Activated T-cell treated with anti-CD3 and anti-CD28 coated beads for 48 hours (primary cell): Measurements from ENCODE around the gene PIP4K2A.

Experiments
- DNase-seq: peaks from one replicate; pipeline ENCODE4 v3.0.0-alpha.2; 2020; ENCODE audit warnings: low read depth

PIP4K2A gene

DNA sequence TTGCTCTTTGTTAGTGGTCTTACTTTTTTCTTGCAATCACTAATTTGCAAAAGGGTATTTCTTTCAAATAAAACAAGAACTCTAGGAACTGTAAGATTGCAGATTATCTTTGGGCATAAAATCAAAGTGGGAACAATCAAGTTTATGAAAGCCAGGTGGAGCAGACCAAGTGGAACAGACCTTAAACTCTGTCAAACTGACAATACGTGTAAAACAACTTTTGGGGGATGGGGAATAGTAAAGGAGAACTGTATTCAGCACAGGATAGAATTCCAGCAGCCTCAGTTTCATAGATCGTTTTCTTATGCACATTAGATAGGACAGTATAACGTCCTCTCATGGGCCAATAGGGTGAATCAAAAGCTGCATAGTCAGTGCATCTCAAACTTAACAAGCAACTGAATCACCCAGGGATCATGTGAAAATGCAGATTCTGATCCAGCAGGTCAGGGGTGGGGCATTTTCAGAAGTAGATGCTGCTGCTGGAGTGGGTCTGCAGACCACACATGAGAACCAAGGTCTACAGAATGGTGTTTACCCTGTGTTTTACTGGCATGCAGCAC is 120.7 kb downstream of the PIP4K2A start:
- no peak for DNase-seq

- DNase-seq = no peak
Measured at GRCh38 chr10:22593026-22593425, 121.4 kb downstream of the PIP4K2A start.

DNA sequence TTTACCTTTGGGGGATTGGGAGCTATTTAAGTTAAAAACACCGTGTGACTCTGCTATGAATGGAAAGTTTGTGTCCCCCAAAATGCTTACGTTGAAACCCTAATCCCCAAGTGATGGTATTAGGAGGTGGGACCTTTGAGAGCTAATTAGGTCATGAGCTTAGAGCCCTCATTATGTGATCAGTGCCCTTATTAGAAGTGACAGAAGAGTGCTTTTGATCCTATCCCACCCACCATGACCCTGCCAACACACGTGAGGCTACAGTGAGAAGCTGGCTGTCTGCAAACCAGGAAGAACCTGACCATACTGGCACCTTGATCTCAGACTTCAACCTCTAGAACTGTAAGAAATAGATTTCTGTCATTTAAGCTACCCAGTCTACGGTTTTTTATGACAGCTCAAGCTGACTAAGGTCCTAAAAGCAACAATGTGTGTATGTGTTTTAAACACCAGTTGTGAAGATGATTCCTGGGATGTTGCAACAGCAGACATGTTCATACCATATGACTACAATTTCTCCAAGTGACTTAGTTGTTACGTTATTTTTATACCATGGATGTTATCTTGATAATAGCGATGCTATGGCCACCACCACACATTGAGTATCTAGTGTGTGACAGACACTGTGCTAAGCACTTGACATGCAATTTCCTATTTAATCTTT is 124.4 kb downstream of the PIP4K2A start:
- DNase-seq = no peak

DNA sequence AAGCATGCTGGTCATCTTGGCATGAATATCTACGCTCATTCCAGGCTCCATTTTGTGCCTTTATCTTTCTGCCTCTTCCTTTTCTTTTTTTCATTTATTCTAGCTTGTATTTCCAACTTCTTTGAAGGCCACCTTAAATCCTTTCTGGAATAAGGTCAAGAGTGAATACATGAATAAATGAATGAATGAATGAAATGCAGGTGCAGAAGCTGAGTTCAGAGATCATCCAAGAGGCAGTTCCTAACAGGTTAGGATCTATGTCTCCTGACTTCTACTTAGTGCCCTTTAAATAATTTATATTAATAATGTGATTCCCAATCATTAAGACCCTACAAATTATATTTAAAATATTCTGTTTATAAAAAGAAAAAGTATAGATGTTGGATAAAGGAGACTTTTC is 125.9 kb downstream of the PIP4K2A start:
- no peak for DNase-seq

DNA sequence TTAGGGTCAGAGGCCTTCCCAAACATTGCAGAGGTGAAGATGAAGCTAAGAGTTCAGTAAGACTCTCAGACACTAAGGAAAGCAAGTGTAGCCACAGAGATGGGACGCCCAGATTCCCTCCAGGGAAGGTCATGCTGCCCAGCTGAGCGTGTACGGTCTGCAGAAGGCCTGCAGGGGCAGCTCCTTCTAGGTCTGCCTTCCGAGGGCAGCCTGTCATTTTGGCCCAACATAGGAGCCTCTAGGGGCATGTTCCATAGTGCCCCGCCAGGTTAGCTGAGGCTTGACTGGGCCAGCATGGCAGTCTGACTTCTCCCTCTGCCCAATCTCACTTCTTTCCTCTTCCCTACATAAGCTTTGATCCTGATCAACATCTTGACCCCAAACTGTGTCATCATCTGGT is 130.7 kb downstream of the PIP4K2A start:
- no peak for DNase-seq

- no peak for DNase-seq
Measured at GRCh38 chr10:22581461-22581860, 132.9 kb downstream of the PIP4K2A start.

DNA sequence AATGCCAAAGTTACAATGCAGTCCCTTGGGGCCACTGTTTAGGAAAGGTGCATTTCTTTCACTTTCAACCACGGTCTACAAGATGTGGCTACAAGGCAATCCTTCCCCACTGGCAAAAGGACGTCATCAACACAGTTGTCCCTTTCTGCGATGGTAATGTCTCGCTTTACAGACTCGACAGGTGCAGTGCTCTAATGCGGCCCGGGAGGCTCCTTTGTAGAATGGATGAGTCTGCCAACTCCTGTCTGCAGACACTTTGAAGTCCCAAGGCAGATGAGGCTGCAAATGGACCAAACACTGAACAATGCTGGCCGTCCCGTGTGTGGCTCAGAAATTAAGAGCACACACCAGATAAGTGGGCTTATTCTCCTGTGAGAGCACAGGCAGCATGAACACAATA is 133.7 kb downstream of the PIP4K2A start:
- no peak for DNase-seq

GRCh38 chr10:22579826-22580225 is 134.6 kb downstream of the PIP4K2A start:
- DNase-seq = no peak

GRCh38 chr10:22573820-22574569 is 140.4 kb downstream of the PIP4K2A start:
- no peak for DNase-seq

DNA sequence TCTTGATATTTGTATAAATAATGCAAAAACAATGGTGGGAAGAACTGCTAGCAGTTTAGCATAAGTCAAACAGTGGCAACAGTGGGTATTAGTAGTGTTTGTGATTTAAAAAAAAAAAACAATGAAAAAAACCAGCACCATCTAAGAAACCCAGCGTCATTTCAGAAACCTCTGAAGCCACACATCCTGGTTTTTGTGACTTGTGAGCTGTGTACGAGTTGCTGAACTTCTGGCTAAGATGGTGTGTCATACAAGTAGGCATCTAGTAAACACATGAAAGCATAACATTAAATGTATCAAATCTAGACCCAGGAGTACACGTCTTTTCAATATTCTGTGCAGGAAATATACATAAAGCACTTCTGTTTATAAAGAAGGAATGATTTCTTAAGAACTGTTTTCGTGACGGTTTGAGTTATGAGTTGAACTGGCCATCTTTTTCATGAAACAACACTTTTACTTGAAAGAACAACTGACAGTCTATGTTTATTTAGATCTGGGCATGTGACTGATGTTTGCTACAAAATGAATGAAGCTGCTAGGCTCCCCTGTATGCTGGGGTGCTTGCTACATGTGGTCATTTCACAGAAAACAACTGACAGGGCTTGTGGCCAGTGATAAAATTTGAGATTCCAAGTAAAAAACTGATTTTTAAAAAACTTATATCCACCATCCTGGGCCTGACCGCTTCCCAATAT is 143.5 kb downstream of the PIP4K2A start:
- DNase-seq = no peak

GRCh38 chr10:22570234-22570633 is 144.1 kb downstream of the PIP4K2A start:
- DNase-seq = no peak

DNA sequence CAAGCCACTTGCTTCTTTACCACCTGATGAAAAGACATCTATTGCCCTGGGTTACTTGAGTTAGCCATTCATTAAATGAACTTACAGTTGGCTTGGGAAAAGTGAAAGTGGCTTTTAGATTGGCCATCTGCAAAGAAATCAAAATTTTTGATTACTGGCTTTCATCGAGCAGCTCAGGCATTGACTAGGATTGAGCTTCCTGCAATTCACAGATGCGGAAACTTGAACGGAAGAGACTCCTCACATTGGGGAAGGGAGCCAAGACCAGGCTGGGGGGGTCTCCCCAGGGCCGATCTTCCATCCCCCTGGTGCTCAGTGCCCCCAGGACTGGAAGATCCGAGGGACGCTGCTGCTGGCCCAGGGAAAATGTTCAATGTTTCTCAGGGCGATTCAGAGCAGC is 145.4 kb downstream of the PIP4K2A start:
- DNase-seq = no peak

DNA sequence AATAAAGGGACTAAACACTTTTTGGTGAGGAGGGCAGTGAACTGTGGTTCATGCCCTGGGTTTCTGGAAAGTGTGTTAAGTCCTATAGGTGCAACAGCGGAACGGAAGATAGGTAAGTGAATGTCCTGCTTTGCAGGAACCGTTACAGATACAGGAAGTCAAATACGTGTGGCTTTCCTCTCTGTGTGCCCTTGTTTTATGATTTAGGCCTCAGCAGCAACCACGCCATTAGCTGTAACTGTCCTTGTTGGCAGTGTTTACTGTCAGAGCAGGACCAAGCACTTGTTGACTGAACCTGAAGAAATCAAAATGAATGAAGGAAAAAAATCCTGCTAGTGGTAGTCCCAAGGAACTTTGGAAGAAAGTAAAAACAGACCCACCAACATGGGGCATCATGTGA is 150.3 kb downstream of the PIP4K2A start:
- DNase-seq = no peak

- DNase-seq = no peak
Measured at GRCh38 chr10:22561909-22562308, 152.5 kb downstream of the PIP4K2A start.

DNA sequence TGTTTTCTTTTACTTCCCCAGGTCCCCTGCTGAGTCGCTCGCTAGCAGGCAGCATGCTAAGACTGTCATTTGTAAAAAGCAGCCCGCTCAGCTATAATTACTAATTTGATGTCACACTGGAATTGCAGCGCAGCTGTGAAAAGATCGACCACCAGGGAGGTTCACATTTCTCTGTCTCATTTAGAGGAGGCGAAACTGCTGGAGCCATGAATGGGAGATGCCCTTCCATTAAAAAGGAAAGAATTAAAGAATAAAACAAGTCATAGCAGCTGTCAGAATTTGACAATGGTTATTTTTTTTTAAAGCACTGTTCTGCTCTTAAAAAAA is 153.5 kb downstream of the PIP4K2A start:
- DNase-seq = no peak

DNA sequence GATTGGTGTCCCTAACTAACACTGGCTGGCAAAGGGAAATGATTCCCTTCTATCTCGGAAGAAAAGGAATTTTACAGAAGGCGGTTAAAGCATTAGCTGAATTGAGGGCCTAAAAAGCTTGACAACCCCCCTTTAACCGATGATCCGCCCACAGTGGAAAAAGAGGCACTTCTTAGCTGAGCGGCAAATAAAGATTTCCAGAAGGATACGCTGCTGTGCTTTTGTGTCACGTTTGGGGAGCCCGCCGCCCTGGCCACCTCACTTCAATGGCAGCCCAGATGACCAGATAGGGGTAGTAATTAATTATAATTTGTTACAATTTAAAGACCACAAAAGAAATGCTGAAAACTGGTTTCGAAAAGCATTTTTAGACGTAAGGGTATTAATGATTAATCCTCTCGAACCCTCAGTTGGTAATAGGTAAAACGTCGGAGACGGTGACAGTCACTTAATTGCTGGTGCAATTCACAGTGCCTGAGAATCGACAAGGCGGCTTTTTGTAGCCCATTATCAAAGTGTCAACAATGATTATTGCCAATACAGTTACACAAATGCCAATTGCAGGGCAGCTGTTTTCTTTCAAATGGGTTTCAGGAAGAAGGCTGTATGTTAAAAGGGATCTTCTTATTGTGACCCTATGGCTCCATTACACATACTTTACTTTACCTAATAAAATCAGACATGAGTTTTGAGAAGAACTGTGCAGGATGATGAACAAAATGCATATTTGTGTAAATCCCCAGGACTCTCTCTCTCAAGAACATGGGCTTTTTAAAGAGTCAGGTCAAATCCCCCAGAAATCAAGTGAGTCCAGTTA is 154.1 kb downstream of the PIP4K2A start:
- DNase-seq = no peak

DNA sequence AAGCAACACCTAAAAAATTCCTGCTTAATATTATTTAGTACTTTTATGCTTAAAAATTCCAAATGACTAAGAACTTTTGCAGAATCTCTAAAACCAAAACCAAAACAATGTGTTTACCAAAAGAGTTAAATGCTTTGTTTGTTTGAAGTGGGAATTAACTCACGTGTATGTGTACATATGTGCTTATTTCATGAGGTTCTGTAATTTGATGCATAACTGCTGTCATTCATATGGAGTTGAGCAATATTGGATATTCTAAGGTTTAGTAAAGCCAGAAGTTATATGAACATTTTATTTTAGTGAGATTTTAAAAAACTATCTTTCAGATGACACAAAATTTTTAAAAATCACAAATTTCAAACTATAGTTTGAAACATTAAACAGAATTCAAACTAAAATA is 157.1 kb downstream of the PIP4K2A start:
- DNase-seq = no peak

DNA sequence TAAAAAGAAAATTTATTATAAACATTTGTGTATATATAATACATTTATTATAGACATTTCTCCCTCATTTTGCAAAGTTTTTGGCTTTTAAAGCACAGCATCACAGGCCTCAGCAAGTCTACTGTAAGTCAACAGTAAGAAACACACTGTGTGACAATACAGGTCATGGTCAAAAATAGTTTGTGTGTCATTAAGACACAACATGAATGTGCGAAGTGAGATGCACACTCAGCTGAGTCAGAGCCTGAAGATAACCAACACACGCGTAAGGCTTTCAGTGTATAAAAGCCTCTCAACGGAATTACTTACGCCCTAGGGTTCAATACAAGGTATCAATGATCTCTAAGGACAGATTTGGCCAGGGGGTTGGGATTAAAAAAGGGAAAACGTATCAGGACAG is 157.6 kb downstream of the PIP4K2A start:
- no peak for DNase-seq

- DNase-seq = no peak
Measured at GRCh38 chr10:22554461-22555182, 159.8 kb downstream of the PIP4K2A start.

GRCh38 chr10:22553452-22553995 is 160.9 kb downstream of the PIP4K2A start:
- no peak for DNase-seq

DNA sequence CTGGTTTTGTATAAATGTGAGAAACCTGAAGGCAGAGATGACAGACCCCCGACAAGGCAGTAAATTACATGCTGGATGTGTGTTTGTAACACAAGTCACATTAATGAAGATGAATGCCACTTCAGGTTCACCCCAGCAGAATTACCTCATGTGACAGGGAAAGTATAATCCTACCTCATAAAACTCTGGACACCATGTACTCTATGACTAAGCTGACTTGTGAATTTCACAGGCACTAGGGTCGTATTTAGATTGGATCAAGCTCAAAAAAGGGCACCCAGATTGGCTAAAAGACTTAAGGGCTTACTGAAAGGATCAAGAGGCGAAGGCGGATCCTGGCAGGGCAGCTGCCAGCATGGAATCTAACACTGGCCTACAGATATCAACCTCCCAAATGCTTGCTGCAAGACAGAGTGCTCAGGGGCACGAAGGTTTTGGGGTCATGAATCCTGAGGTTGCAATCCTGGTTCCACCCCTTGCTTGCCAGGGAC is 161.4 kb downstream of the PIP4K2A start:
- DNase-seq = no peak
